Activated T-cell treated with anti-CD3 and anti-CD28 coated beads, Interleukin-2, amount 50 U/mL, for 24 hours (primary cell): ENCODE data around the gene SREK1IP1.

Experiments
- DNase-seq: peaks from one replicate; pipeline ENCODE4 v3.0.0-alpha.2; 2020
- H3K27ac Mint-ChIP-seq: 2 replicates; pipeline ENCODE4 v1.8.0; 2020; ENCODE audit warnings: mild to moderate bottlenecking, mixed read lengths
- H3K27me3 Mint-ChIP-seq: 2 replicates; pipeline ENCODE4 v1.8.0; 2020; ENCODE audit warnings: mixed read lengths
- H3K36me3 Mint-ChIP-seq: 2 replicates; pipeline ENCODE4 v1.8.0; 2020; ENCODE audit warnings: low read depth, mixed read lengths
- H3K4me1 Mint-ChIP-seq: 2 replicates; pipeline ENCODE4 v1.8.0; 2020; ENCODE audit warnings: low read depth, mixed read lengths
- H3K4me3 Mint-ChIP-seq: 2 replicates; pipeline ENCODE4 v1.8.0; 2020; ENCODE audit warnings: mild to moderate bottlenecking, moderate library complexity, mixed read lengths
- H3K9me3 Mint-ChIP-seq: 2 replicates; pipeline ENCODE4 v1.8.0; 2020; ENCODE audit warnings: mixed read lengths

SREK1IP1 gene

DNA sequence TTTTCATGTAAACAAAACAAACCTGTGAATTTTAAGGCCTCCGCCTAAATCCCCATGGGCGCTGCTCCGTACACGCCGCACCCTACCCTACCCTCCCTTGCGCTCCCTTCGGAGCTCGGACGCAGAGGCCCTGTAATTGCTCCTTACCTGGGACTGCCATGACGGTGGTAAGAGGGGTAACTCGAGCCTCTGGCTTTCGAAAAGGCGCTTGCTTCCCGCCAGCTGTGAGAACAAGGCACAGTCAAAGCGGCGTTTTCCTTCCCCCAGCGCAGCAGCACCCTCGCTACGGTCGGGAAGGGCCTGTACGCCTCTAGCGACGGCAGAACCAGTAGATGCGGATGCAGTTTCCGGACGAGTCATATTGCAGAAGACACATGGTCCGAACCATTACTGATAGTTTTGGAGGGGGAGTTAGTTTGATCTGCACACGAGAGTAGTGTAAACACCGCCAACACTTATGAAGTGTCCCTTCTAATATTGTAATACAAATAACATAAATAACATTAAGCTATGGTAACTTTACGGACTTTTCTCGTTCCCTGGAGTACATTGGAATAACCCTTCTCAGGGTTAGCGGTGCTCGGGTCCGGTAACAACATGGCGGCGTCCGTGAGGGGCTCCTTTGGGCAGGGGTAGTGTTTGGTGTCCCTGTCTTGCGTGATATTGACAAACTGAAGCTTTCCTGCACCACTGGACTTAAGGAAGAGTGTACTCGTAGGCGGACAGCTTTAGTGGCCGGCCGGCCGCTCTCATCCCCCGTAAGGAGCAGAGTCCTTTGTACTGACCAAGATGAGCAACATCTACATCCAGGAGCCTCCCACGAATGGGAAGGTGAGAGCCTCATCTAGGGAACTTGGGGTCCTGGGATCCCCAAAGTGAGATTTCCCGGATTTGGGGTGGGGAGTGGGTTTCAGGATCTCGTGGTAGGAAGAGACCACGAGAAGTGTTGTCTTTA is at the start of gene SREK1IP1, which contains the start of gene CWC27:
SREK1IP1 (minus strand) TSS at position 334 of the 955 bp plus-strand sequence; CDS start at position 160, 174 bp downstream.
CWC27 (plus strand) TSS at position 573 of the 955 bp plus-strand sequence; CDS start at position 790, 217 bp downstream.
- peaks cover 57% of the 10 kb centered on the region for H3K4me1 Mint-ChIP-seq
- H3K27ac Mint-ChIP-seq: peak within 1 kb of the TSS; percentile 97
- peak within 1 kb of the TSS; percentile 97 for H3K4me3 Mint-ChIP-seq
- H3K9me3 Mint-ChIP-seq: no peaks in the 10 kb centered on the region
- H3K27me3 Mint-ChIP-seq: no peaks in the 10 kb centered on the region
- H3K36me3 Mint-ChIP-seq: peaks cover 51% of the 10 kb centered on the region
- DNase-seq: peak; percentile 86

DNA sequence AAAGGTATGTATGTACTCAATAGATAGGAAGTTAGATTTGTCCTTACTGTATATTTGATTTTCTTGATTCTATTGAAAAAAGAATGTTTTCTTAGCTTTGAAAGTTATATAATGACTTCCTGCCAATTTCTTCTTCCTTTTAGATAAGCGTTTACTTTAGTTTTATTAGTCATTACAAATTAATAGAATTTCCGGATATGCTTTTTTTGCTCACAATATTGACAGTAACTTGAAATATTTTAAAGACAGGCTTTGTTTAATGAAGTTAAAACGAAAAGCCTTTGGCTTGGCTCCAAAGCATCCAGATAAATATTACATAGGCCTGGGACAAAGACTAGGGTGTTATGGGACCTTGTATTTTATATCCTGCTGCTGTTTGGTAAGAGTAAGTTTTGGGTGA is 49.8 kb upstream of the SREK1IP1 start:
- no peaks in the 10 kb centered on the region for H3K9me3 Mint-ChIP-seq
- no peaks in the 10 kb centered on the region for H3K27me3 Mint-ChIP-seq
- no peak overlapping the region for H3K4me3 Mint-ChIP-seq
- peaks cover 26% of the 10 kb centered on the region for H3K4me1 Mint-ChIP-seq
- H3K36me3 Mint-ChIP-seq: peaks cover 60% of the 10 kb centered on the region
- H3K27ac Mint-ChIP-seq: no peak overlapping the region
- DNase-seq: no peak

DNA sequence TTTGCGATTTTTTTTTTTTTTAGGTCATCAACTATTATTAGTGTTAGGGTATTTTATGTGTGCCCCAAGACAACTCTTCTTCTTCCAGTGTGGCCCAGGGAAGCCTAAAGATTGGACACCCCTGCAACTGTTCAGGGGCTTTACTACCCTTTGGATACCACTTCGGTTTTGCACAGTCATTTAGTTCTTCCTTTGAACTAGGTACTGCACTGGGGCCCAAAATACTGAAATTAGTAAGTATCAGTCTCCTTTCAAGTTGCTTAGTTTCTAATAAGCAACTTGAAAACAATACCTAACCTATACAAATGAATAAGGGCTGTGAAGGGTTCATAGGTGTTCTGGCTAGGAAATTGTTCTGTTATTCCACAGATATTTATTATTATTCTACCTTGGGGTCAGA is 45.6 kb upstream of the SREK1IP1 start:
- H3K27me3 Mint-ChIP-seq: no peaks in the 10 kb centered on the region
- H3K4me3 Mint-ChIP-seq: no peak overlapping the region
- peaks cover 55% of the 10 kb centered on the region for H3K36me3 Mint-ChIP-seq
- DNase-seq: no peak
- H3K4me1 Mint-ChIP-seq: peaks cover 12% of the 10 kb centered on the region
- H3K27ac Mint-ChIP-seq: no peak overlapping the region
- no peaks in the 10 kb centered on the region for H3K9me3 Mint-ChIP-seq

- no peak for DNase-seq
- Mint-ChIP-seq H3K27ac (no peak overlapping the region), H3K36me3 (peaks cover 51% of the 10 kb centered on the region), H3K9me3 (no peaks in the 10 kb centered on the region), H3K27me3 (no peaks in the 10 kb centered on the region), H3K4me1 (peaks cover 11% of the 10 kb centered on the region), H3K4me3 (no peak overlapping the region)
Measured at GRCh38 chr5:64811050-64811640, 42.7 kb upstream of the SREK1IP1 start.

GRCh38 chr5:64807520-64807919 is 39.0 kb upstream of the SREK1IP1 start:
- H3K4me1 Mint-ChIP-seq: no peaks in the 10 kb centered on the region
- H3K36me3 Mint-ChIP-seq: peaks cover 32% of the 10 kb centered on the region
- no peak overlapping the region for H3K4me3 Mint-ChIP-seq
- no peaks in the 10 kb centered on the region for H3K27me3 Mint-ChIP-seq
- no peak for DNase-seq
- H3K9me3 Mint-ChIP-seq: no peaks in the 10 kb centered on the region
- H3K27ac Mint-ChIP-seq: no peak overlapping the region

GRCh38 chr5:64806537-64806936 is 38.0 kb upstream of the SREK1IP1 start:
- Mint-ChIP-seq H3K27me3 (no peaks in the 10 kb centered on the region), H3K27ac (no peak overlapping the region), H3K9me3 (no peaks in the 10 kb centered on the region), H3K4me1 (no peaks in the 10 kb centered on the region), H3K4me3 (no peak overlapping the region), H3K36me3 (peaks cover 32% of the 10 kb centered on the region)
- DNase-seq: no peak

- Mint-ChIP-seq H3K36me3 (peaks cover 23% of the 10 kb centered on the region), H3K4me3 (no peak overlapping the region), H3K27me3 (no peaks in the 10 kb centered on the region), H3K4me1 (no peaks in the 10 kb centered on the region), H3K27ac (no peak overlapping the region), H3K9me3 (no peaks in the 10 kb centered on the region)
- DNase-seq: no peak
Measured at GRCh38 chr5:64800926-64801325, 32.4 kb upstream of the SREK1IP1 start.

- Mint-ChIP-seq H3K36me3 (peaks cover 59% of the 10 kb centered on the region), H3K27ac (no peak overlapping the region), H3K27me3 (no peaks in the 10 kb centered on the region), H3K4me3 (no peak overlapping the region), H3K4me1 (no peaks in the 10 kb centered on the region), H3K9me3 (no peaks in the 10 kb centered on the region)
- no peak for DNase-seq
Measured at GRCh38 chr5:64796301-64796700, 27.8 kb upstream of the SREK1IP1 start.

DNA sequence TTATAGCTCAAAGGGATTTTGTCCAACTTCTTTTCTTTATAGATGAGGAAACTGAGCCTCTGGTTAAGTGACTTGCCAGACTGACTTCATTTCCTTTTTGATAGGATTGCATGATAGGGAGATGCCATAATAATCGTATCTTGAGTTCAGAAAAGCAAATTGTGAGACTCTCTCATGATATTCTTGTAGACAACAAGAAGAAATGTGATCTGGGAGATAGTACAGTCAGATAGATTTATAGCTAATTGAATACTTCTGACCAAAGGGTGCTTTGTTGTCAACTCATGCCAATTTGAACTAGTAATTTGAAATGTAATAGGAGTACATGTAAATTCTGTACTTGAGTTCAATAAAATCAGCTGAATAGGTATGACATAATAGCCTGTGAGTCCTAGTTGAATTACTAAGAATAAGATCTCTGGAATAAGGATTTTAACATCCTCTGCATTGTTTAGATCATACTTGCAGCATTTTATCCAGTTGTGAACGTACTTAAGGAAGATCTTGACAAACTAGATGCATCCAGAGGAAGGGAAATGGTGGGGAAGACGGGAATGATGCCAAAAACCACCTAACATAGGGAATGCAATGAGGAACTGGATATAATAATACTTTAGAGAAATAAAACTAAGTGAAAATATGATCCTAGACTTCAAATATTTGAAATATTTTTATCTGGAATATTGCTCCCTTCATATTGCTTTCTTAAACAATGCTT is 25.7 kb upstream of the SREK1IP1 start:
- no peaks in the 10 kb centered on the region for H3K27me3 Mint-ChIP-seq
- no peak overlapping the region for H3K4me3 Mint-ChIP-seq
- no peak overlapping the region for H3K27ac Mint-ChIP-seq
- H3K36me3 Mint-ChIP-seq: peaks cover 61% of the 10 kb centered on the region
- no peak for DNase-seq
- peaks cover 10% of the 10 kb centered on the region for H3K4me1 Mint-ChIP-seq
- H3K9me3 Mint-ChIP-seq: no peaks in the 10 kb centered on the region

- Mint-ChIP-seq H3K27ac (no peak overlapping the region), H3K4me3 (no peak overlapping the region), H3K9me3 (no peaks in the 10 kb centered on the region), H3K27me3 (no peaks in the 10 kb centered on the region), H3K4me1 (peaks cover 10% of the 10 kb centered on the region), H3K36me3 (peaks cover 63% of the 10 kb centered on the region)
- DNase-seq: no peak
Measured at GRCh38 chr5:64792469-64792868, 24.0 kb upstream of the SREK1IP1 start.

DNA sequence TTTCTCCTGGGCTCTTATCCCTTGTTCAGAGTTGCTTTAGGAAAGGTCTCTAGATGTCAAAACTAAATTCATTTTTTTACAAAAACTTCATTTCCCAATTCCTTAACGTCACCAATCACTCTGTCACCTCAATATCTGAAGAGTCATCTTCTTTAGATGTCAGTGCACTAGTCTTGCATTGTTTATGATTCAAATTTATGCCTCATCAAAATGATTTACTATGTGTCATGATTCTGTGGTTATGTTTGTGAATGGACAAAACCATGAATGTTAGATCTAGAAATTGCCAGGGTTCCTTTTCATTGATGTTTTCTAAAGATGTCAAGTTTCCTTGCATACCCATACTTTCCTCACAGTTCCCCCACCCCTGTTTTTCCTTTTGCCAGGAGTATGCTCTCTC is 21.7 kb upstream of the SREK1IP1 start:
- Mint-ChIP-seq H3K27me3 (no peaks in the 10 kb centered on the region), H3K27ac (peak overlapping the region; percentile 1), H3K36me3 (peaks cover 75% of the 10 kb centered on the region), H3K9me3 (no peaks in the 10 kb centered on the region), H3K4me1 (peaks cover 10% of the 10 kb centered on the region), H3K4me3 (no peak overlapping the region)
- no peak for DNase-seq

DNA sequence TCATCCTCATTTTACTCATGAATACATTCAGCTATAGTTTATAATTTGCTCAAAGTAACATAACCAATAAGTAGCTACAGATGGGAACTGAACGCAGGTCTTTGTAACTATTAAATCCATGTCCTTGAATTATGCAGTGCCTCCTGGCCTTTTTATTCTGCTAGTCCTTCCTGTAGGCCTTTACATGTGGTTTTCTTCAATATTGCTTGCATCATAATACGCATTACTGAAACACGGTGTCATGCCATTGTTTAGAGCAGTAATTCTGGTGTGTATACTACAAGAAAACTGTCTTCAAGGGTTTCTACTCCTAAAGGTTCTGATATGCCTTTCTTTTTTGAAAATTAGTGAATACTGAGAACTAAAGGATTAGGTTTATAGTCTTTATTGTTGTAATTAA is 21.0 kb upstream of the SREK1IP1 start:
- no peak overlapping the region for H3K4me3 Mint-ChIP-seq
- H3K27me3 Mint-ChIP-seq: no peaks in the 10 kb centered on the region
- peaks cover 10% of the 10 kb centered on the region for H3K4me1 Mint-ChIP-seq
- peaks cover 70% of the 10 kb centered on the region for H3K36me3 Mint-ChIP-seq
- H3K27ac Mint-ChIP-seq: no peak overlapping the region
- H3K9me3 Mint-ChIP-seq: no peaks in the 10 kb centered on the region
- DNase-seq: no peak

DNA sequence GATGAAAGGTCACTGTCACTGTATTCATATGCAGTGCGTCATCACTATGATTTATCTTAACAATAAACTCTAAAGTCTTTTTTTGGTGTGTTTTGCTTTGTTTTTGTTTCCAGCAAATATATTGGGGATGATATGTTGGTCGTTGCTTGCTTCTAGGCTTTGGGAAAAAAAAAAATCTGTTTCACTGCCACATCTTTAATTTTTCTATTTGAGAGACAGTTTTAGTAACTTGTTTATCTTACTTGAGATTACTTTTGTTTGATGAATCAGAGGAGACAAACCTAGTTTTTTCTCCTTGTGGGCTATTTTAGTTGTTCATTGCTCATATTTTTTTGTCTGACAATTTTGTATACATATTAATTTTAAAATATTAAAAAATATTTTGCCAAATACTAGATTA is 19.7 kb upstream of the SREK1IP1 start:
- Mint-ChIP-seq H3K4me1 (peaks cover 10% of the 10 kb centered on the region), H3K9me3 (no peaks in the 10 kb centered on the region), H3K27ac (no peak overlapping the region), H3K27me3 (no peaks in the 10 kb centered on the region), H3K4me3 (no peak overlapping the region), H3K36me3 (peaks cover 68% of the 10 kb centered on the region)
- DNase-seq: no peak

- H3K27me3 Mint-ChIP-seq: no peaks in the 10 kb centered on the region
- H3K36me3 Mint-ChIP-seq: peaks cover 61% of the 10 kb centered on the region
- H3K27ac Mint-ChIP-seq: no peak overlapping the region
- H3K4me3 Mint-ChIP-seq: no peak overlapping the region
- H3K9me3 Mint-ChIP-seq: no peaks in the 10 kb centered on the region
- DNase-seq: no peak
- peaks cover 10% of the 10 kb centered on the region for H3K4me1 Mint-ChIP-seq
Measured at GRCh38 chr5:64786372-64786771, 17.9 kb upstream of the SREK1IP1 start.
